GM12872 (cell line): ENCODE results near the gene FAM170A.

Source experiments
- TF ChIP-seq, protein P1 (sequence below): IDR thresholded peaks from 3 replicates; pipeline ENCODE4 v1.5.1; 2011; ENCODE audit warnings: low read depth, mild to moderate bottlenecking, low read length, moderate library complexity; ENCODE audit not compliant: insufficient read depth

Gene FAM170A

DNA sequence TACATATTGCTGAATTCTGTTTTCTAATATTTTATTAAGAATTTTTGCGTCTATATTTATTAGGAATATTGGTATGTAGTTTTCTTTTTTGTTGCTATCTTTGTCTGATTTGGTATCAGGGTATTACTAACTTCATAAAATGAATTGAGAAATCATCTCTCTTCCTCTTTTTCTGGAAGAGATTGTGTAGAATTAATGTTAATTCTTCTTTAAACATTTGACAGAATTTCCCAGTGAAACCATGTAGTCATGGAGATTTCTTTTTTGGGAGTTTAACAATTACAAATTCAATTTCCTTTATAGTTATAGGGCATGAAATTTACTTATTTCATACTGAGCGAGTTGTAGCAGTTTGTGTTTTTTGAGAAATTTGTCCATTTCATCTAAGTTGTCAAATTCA is 3.3 kb upstream of the FAM170A start:
- TF ChIP-seq, protein P1, sequence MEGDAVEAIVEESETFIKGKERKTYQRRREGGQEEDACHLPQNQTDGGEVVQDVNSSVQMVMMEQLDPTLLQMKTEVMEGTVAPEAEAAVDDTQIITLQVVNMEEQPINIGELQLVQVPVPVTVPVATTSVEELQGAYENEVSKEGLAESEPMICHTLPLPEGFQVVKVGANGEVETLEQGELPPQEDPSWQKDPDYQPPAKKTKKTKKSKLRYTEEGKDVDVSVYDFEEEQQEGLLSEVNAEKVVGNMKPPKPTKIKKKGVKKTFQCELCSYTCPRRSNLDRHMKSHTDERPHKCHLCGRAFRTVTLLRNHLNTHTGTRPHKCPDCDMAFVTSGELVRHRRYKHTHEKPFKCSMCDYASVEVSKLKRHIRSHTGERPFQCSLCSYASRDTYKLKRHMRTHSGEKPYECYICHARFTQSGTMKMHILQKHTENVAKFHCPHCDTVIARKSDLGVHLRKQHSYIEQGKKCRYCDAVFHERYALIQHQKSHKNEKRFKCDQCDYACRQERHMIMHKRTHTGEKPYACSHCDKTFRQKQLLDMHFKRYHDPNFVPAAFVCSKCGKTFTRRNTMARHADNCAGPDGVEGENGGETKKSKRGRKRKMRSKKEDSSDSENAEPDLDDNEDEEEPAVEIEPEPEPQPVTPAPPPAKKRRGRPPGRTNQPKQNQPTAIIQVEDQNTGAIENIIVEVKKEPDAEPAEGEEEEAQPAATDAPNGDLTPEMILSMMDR = no peak

DNA sequence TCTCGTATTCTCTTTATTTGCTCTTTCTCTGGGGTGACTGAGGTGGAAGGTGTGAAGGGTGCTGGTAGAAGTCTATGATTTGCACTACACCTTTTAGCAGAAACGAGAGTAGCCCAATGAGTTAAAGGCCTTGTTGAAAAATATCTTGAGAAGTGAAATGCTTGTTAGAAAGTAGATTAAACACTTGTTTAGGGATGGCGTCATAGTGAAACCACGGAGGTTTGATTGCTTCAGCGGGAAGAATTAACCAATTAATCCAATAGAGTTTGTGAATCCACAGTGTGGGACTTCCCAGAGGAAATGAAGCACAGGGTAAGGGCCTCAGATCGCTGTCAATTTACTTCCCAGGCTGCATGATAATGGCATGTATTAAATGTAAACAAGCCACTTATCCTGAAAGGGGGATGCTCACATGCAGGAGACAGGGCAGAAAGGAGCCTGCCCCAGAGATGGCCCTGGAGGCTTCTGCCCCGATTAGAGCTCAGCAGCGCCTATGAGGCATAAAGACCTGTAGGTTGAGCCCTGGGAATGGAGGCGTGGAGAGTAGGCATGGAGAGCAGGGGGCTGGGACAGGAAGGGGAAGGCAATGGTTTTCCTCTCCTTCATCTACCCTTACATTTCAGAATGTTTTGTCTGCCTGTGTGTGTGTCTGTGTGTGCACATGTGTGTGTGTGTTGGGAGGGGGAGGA is 1.5 kb downstream of the FAM170A start:
- TF ChIP-seq, protein P1 = no peak

DNA sequence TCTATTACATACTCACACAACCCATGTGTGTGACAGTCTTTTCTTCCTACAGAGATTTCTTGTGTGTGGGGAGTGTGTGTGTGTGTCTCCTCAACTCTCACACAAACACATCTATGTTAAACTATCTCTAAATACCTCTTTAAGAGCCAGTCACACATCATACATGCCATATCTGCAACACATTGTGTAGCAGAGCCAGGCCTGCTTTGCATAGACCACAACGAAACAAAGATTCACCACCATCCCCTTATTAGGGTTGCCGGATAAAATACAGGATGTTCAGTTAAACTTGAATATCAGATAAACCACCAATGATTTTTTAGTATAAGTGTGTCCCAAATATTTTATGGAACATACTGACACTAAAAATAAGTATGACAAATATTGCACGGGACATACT is 2.3 kb downstream of the FAM170A start:
- TF ChIP-seq, protein P1 = no peak

DNA sequence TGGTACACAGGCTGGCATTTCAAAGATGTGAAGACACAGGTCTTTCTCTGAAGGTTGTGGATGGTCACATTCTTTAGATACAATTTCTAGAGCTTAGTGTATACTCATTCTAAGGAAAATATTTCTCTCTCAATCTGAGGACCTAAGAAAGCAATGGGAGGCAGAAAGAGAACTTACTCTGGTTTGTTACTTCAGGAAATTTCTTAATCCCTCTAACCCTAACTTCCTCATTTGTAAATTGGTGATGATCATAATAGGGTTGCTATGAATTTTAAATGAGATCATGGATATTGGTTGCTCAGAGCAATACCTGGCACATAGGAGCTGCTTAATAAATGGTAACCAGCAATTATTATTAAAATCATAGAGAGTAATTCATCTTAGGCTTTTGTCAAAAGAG is 22.1 kb downstream of the FAM170A start:
- TF ChIP-seq, protein P1 = no peak

DNA sequence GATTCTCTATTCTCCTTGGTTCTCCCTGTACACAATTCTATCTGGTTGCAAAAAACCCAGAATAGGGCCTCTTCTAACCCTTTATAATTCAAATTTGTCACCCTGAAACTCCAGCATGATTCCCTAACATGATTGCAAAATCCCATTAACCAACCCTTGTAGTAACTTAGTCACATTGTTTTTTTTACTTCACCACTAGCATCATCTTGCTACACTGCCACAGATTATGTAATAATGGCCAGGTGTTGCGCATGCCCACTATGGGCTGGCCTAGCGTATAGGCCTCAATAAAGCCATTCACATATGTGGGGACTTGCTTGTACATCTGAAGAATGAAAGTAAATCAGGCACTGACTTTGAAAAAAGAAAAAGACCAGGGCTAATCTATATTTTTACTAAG is 25.7 kb downstream of the FAM170A start:
- TF ChIP-seq, protein P1 = no peak

DNA sequence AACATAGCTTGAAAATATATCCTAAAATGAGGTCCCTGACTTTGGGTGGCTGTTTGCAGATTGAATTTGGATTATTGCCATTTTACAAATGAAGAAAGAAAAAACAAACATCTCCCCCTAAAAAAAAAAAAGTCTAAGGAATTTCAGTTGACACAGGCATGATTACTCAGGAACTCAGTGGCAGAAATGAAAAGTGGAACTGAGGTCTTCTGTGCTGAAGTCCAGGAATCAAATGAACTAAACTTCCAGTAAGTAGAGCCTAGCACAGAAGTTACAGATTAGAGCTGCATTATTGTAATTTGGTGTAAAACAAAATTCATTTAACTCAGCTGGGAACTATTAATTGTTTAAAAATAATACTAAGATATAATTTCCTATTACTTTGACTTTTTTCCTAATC is 26.7 kb downstream of the FAM170A start:
- TF ChIP-seq, protein P1 = no peak

DNA sequence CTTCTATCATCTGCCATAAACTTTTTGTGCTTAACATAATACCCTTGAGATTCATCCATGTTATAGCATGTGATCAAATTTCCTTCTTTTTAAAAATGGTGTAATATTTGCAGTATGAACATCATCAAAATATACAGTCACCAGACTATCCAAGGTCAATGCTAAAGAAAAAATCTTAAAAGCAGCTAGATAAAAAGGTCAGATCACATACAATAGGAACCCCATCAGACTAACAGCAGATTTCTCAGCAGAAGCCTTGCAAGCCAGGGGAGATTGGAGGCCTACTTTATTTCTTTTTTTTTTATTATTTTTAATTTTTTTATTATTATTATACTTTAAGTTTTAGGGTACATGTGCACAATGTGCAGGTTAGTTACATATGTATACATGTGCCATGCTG is 37.2 kb downstream of the FAM170A start:
- TF ChIP-seq, protein P1 = no peak
